ENCODE data around the gene TRIM22.
"Not testable (repeated sequence)": the region's sequence is repeated elsewhere in the genome, so short reads cannot be mapped to it uniquely, and the experiment has no call there.

Gene TRIM22

DNA sequence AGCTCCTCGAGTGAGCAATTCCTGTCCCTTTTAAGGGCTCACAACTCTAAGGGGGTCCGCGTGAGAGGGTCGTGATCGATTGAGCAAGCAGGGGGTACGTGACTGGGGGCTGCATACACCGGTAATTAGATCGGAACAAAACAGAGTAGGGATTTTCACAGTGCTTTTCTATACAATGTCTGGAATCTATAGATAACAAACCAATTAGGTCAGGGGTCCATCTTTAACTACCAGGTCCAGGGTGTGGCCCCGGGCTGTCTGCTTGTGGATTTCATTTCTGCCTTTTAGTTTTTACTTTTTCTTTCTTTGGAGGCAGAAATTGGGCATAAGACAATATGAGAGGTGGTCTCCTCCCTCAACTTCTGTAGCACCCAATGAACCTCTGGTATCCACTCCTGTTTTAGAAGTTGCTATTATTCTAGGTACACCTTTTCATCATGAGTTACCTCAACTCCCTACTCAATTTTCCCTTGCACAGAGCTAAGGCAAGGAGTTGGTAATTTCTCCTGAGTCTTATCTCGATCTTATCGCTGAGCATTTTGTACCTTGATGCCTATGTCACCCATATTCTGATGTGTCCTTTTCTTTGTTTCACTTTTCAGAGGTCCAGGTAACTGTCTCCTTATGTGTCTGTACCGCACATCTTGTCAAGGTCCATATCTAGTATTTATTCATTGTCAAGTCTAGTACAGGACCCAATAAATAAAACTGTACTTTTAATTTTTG, 1.8 kb downstream of the TRIM22 start:
- not testable (repeated sequence) for DNase-seq (ENCODE audit: low read depth, low spot score)

DNA sequence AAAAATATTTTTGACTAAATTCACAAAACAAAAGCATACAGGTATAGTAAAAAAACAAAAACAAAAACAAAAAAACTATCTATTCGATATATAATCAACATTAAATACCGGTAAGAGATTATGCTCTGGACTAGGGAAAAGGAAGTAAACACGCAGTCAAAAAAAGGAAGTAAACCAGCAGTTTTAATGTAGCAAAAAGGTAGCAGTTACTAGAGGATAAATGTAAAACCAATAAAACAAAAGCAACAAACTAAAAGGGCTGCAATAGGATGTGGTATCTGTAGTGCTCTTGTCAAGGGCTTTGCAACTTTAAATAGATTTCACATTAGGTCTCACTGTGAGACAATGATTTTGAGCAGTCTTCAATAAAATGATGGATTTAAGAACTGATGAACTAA, 2.4 kb downstream of the TRIM22 start:
- no peak for DNase-seq (ENCODE audit: low read depth, low spot score)

DNA sequence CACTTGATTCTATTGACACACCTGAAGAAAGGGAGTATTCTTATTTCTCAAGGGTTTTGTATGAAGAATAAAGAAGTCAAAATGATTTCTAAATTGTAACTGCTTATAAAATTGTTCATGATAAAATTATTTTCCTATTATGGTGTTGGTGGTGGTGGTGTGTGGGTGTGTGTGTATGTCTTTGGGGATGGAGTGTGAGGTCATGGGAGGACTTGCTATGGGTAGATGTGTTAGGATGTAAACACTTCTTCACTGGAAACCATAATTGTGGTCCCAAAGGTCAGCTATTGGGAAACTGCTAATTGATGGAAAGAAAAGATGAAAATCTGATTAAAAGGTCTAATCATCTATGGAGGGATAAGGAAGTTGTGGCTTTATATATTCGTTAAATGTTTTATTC, 5.1 kb downstream of the TRIM22 start:
- no peak for DNase-seq (ENCODE audit: low read depth, low spot score)

DNA sequence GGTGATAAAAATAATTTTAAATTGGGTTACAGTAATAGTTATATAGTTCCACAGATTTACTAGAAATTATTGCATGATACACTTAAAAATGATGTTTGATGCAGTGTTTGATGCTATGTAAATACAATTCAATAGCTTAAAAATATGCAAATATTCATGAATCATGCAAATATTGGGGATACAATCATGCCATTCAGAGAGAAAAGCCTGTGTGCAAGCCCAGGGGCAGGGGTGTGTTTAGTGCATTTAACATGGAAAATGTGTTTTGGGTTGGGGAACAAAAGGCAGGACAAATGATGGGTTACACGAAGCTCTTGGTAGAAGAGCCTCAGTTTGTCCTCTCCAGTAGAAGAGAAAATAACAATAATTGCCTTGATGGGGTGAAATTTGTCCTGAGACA, 6.0 kb downstream of the TRIM22 start:
- no peak for DNase-seq (ENCODE audit: low read depth, low spot score)

DNA sequence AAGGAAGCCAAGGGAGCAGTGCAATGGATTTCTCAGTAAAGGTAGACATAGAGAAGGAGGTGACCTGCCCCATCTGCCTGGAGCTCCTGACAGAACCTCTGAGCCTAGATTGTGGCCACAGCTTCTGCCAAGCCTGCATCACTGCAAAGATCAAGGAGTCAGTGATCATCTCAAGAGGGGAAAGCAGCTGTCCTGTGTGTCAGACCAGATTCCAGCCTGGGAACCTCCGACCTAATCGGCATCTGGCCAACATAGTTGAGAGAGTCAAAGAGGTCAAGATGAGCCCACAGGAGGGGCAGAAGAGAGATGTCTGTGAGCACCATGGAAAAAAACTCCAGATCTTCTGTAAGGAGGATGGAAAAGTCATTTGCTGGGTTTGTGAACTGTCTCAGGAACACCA, 6.6 kb downstream of the TRIM22 start:
- DNase-seq (ENCODE audit: low read depth, low spot score): no peak

DNA sequence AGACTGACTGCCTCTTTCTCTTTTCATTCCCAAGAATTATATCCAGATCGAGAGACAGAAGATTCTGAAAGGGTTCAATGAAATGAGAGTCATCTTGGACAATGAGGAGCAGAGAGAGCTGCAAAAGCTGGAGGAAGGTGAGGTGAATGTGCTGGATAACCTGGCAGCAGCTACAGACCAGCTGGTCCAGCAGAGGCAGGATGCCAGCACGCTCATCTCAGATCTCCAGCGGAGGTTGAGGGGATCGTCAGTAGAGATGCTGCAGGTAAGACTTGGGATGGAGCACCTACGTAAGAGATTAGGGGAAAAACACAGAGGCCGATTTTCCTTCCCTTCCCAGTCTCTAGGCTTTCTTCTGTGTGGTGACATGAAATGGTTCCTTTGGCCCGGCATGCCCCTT, 8.7 kb downstream of the TRIM22 start:
- no peak for DNase-seq (ENCODE audit: low read depth, low spot score)

DNA sequence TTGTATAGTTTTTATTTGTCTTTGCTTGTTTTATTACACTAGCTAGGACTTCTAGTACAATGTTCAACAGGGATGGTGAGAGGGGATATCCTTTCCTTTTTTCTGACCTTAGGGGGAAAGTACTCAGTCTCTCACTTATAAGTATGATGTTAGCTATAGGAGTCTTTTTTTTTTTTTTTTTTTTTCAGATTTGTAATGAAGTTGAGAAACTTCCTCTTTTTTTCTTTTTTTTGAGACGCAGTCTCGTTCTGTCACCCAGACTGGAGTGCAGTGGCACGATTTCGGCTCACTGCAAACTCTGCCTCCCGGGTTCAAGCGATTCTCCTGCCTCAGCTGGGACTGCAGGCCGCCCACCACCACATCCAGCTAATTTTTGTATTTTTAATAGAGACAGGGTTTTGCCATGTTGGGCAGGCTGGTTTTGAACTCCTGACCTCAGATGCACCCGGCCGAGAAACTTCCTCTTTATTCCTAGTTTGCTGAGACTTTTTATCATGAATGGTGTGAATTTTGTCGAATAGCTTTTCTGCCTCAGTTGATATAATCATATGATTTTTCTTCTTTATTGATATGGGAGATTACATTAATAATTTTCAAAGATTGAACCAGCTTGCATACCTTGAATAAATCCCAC, 10.9 kb downstream of the TRIM22 start:
- DNase-seq (ENCODE audit: low read depth, low spot score): no peak

DNA sequence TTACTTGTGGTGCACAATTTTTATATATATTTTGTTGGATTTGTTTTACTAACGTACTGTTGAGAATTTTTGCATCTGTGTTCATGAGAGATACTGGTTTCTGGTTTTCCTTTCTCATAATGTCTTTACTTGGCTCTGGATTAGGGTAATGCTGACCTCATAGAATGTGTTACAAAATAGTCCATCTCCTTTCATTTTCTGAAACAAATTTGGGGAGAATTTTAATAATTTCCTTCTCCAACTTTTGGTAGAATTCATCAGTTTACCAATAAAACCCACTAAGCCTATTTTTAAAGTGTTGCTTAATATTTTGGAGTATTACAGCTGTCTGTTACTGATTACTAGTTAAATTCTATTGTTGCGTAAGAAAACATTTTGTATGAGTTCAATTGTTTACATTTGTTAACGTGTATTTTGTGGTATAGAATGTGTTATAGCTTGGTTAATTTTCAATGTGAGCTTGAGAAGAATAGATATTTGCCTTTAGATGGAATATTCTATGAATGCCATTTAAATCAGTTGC, 11.5 kb downstream of the TRIM22 start:
- DNase-seq (ENCODE audit: low read depth, low spot score): no peak

DNA sequence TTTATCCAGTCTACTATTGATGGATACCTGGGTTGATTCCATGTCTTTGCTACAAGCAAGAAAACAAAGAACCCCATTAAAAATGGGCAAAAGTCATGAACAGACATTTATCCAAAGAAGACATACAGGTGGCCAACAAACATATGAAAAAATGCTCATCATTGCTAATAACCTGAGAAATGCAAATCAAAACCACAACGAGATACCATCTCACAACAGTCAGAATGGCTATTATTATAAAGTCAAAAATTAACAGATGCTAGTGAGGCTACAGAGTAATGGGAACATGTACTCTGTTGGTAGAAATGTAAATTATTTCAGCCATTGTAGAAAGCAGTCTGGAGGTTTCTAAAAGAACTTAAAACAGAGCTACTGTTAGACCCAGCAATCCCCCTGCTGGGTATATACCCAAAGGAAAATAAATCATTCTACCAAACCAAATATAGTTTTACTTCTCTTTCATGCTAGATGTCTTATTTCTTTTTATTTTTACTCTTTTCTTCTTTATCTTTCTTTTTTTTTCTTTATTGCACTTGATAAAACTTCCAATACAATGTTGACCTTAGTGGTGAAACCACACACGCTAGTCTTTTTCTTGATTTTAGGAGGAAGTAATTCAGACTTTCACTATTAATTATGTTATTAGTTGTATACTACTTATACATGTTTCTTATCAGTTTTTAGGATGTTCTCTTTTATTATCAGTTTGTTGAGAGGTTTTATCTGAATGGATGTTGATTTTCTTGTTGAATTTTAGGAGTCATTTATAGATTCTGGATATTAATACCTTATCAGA, 14.3 kb downstream of the TRIM22 start:
- DNase-seq (ENCODE audit: low read depth, low spot score): no peak

DNA sequence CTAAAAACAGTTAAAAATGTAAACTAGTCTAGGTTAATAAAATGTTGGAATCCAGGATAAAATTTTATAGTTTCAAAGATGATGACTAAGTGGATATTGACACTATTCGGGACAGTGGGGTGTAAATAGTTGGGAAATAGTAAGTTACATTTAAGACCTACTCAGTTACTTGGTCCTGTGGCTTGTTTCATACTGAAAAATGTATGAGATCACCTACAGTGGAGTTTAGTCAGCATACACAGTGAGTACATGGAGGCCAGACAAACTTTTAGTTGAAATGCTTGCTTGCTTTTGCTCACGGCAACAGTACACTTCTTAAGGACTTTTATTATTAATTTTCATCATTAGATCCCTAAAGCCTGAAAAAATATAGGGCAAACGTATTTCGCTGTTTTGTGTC, 16.1 kb downstream of the TRIM22 start:
- no peak for DNase-seq (ENCODE audit: low read depth, low spot score)

DNA sequence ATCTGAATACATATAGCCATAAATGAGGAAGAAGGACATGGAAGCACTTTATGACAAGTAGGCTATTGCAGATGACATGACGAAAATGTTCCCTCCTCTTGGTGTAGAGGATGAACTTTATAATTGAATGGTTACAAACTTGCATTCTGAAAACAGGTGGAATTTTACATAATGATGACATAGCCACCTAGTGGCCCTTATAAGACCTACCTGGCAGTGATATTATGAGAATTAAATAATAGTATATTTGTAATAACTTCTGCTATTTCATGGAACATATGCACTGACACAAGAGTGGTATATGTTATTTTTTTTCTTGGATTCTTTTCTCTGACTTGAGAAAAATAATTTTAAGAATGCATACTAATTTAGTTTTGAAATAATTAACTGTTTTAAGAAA, 22.9 kb downstream of the TRIM22 start:
- DNase-seq (ENCODE audit: low read depth, low spot score): no peak

DNA sequence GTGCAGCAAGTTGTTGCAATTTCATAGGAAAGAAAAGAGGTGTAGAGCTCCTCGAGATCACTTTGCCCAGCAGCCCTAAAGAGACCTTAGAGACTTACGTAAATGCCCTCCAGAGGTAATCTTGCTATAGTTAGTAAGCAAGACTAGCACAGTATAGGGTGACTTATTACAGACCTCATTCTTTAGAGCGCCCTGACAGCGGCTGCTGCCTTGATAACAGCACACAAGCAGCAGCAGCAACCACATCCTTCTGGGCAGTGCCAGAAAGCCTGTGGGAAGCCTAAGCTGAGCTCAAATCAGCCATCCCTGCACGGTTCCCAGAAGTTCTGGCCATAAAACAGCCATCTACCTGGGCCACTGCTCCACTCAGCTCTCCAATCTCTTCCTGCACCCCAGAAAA, 24.1 kb downstream of the TRIM22 start:
- no peak for DNase-seq (ENCODE audit: low read depth, low spot score)

DNA sequence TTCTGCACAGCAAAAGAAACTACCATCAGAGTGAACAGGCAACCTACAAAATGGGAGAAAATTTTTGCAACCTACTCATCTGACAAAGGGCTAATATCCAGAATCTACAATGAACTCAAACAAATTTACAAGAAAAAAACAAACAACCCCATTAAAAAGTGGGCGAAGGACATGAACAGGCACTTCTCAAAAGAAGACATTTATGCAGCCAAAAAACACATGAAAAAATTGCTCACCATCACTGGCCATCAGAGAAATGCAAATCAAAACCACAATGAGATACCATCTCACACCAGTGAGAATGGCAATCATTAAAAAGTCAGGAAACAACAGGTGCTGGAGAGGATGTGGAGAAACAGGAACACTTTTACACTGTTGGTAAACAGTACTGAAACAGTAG, 26.9 kb downstream of the TRIM22 start:
- DNase-seq (ENCODE audit: low read depth, low spot score): not testable (repeated sequence)

DNA sequence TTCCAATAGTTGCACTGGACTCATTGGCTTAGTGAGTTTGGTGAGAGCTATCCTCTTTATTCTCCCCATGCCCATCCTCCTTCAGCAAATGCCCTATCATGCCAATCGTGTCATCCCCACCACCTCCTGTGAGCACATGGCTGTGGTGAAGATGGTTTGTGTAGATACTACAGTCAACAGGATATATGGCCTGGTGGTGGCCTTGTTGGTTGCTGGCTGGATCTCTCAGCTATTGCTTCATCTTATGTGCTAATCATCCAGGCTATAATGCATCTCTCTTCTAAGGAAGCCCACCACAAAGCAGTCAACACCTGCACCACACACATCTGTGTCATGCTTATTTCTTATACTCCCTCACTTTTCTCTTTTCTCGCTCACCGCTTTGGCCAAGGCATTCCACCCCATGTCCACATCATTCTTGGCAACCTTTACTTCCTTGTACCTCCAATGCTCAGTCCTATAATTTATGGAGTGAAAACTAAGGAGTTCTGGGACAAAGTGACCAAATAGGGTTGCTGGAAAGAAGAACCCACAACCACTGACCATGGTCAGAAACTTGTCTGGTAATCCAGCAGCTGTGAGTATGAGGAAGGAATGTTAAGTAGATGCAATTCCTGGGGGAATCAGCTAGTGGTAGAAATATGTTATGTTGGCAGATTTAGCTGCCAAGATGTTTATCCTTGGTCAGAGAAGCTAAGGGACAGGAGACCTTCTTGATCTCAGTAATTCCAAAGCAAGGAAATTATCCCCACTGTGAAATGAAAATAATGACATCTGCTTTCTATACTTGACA, 30.3 kb downstream of the TRIM22 start:
- no peak for DNase-seq (ENCODE audit: low read depth, low spot score)

DNA sequence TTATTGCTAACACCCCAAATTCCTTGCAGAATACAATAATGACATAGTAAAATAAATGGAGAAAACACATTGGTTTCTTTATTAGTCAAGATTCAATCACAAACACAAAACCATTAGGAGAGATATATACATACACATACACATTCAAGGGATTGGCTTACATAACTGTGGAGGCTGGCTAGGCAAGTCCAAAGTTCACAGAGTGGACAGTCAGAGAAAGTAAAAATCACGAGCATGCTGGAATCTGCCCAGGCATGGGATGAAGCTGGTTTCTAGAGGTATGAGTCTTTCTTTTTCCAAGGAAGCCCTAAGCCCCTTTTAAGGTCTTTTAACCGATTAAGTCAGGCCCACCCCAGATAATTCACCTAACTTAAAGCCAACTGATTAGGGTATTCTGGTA, 33.0 kb downstream of the TRIM22 start:
- DNase-seq (ENCODE audit: low read depth, low spot score): no peak

DNA sequence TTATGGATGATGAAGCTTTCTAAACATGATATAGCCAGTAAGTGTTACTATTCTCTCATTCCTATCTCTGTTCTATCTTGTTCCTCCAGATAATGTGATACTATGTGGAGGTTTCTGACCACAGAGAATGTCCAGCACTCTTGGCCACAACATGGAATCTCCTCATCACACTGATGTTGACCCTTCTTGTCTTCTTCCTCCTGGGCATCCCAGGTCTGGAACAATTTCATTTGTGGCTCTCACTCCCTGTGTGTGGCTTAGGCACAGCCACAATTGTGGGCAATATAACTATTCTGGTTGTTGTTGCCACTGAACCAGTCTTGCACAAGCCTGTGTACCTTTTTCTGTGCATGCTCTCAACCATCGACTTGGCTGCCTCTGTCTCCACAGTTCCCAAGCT, 36.8 kb downstream of the TRIM22 start:
- no peak for DNase-seq (ENCODE audit: low read depth, low spot score)

DNA sequence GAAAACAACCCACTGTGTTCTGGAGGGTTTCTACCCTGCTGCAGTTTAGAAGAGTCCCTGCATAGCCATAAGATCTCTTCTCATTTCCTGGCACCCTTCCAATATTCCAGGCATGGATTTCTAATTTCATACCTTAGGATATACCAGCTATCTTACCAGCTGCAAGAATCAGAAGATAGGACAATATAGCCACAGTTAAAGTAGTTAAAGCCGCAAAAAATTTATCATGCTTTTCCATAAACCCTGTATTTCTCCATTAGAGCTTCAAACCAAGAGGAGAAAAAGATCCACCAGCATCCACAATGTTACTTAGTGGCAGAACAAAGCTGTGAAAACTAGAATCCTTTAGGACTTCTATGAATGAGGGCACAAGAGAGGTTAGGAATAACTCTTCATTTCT, 38.1 kb downstream of the TRIM22 start:
- DNase-seq (ENCODE audit: low read depth, low spot score): no peak

DNA sequence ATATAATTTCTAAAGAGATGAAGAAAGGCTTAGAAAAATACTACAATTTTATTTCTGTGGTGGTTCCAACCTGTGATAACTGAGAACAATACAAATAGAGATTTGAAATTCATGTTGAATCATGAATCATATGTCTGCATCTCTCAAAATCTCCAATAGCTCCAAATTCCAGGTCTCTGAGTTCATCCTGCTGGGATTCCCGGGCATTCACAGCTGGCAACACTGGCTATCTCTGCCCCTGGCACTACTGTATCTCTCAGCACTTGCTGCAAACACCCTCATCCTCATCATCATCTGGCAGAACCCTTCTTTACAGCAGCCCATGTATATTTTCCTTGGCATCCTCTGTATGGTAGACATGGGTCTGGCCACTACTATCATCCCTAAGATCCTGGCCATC, 46.8 kb downstream of the TRIM22 start, which contains the start of gene OR56B1:
Gene OR56B1, plus strand, starts transcription at position 53 of the 400 bp plus-strand sequence. Its CDS starts 69 bp downstream, at position 122.
- no peak for DNase-seq (ENCODE audit: low read depth, low spot score)

DNA sequence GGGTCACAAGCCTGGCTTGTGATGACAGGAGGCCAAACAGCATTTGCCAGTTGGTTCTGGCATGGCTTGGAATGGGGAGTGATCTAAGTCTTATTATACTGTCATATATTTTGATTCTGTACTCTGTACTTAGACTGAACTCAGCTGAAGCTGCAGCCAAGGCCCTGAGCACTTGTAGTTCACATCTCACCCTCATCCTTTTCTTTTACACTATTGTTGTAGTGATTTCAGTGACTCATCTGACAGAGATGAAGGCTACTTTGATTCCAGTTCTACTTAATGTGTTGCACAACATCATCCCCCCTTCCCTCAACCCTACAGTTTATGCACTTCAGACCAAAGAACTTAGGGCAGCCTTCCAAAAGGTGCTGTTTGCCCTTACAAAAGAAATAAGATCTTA, 47.5 kb downstream of the TRIM22 start:
- no peak for DNase-seq (ENCODE audit: low read depth, low spot score)

DNA sequence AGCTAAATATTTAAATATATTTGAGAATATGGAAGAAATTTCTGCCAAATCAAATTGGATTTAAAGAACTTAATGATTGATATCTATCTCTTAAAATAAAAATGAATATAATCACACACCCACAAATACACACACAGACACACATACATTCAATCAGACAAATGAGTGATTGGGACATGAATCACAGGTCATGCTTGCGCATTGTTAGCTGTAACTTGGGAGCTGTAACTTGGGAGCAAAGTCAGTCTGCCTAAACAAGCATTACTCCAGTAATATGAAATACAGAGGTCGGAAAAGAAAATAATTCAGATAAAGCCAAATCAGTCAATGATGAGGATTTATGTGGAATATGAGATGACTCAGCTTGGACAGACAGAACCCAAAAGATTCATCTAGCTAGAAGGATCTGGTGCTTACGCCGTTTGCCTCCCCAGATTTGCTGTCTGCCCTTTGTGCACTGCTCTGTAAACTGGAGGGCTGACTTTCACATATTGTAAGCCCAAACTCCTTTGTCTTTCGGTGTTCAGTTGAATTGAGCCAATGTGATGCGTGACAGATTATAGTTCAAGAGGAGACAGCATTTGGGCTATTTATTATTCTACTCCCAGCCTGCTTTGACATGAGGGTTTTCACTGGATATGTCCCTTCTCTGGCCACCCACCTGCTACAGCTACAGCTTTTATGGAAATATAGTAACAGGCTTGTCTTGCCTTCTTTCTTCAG, 48.2 kb downstream of the TRIM22 start:
- no peak for DNase-seq (ENCODE audit: low read depth, low spot score)

DNA sequence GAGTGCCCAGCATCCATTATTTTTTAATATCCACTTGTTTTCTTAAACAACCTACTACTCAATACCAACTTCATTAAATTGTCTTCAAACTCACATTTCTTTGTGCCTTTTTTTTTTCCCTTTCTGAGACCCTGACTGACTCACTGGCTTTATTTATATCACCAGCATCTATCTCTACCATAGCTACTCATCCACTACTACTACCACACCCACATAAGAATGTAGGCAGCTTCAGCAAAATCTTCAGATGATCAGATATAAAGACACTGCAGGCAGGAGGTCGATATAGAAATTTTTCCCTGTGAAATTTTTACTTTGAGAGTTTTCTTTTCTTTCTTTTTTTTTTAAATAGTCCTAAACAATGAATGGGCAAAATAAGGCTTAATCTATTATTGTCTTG, 48.8 kb downstream of the TRIM22 start:
- no peak for DNase-seq (ENCODE audit: low read depth, low spot score)

Measured in activated CD4-positive, CD25-positive, alpha-beta regulatory T cell treated with anti-CD3 and anti-CD28 coated beads, Interleukin-2, amount 50 U/mL, for 16 hours (primary cell).